NB4 (cell line): ENCODE measurements around the gene PDCD4.

ENCODE experiments used
- CTCF ChIP-seq: IDR thresholded peaks from one replicate; pipeline ENCODE4 v1.5.1; 2012; ENCODE audit warnings: low read depth, low read length
- POLR2A ChIP-seq: IDR thresholded peaks from 2 replicates; pipeline ENCODE4 v1.6.1; 2011; ENCODE audit warnings: mild to moderate bottlenecking; ENCODE audit not compliant: insufficient read length; ENCODE audit errors: extremely low read depth

GRCh38 chr10:110915035-110915434 lies 43.3 kb downstream of the PDCD4 start:
- TF ChIP-seq CTCF = no peak
- no peak for TF ChIP-seq POLR2A
